Fibroblast of skin of scalp (primary cell): ENCODE results near the gene MEPE.

Experiments
- DNase-seq: peaks from one replicate; pipeline ENCODE4 v3.0.0-alpha.2; 2013

Gene MEPE

DNA sequence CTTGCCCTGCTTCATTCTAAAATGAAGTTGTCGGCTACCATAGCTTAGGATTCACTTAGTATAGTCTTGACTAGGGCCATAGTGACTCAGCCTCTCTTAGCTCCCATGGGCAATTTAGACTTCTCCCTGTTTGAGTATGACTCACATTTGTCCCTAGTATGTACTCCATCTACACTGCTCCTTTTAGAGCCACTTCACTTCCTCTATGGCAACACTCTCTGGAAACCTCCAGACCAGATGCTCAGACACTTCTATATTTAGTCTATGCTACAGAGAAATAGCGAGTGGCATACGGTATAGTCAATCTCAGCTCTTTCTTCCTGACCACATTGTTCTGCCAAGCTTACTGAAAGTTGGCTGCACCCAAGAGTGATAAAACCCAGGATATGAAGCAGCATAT lies 11.2 kb downstream of the MEPE start:
- DNase-seq = peak; percentile 93

DNA sequence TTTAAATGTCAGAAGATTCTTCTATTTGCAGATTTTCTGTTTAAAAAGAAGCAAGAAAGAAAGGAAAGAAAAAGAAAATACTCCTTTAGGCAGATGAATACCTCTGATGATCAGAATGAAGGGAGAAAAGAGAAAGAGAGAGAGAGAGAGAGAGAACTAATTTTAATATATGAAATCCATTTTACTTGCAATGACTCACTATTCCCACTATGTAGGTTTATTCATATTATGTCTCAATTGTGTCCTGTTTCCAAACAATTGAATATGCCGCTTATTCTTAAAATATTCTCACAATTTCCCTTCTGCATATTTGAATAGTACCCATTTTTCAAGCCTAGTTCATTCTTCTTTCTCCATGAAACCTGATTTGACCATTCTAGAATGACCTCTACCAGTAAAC lies 11.7 kb downstream of the MEPE start:
- peak; percentile 37 for DNase-seq

DNA sequence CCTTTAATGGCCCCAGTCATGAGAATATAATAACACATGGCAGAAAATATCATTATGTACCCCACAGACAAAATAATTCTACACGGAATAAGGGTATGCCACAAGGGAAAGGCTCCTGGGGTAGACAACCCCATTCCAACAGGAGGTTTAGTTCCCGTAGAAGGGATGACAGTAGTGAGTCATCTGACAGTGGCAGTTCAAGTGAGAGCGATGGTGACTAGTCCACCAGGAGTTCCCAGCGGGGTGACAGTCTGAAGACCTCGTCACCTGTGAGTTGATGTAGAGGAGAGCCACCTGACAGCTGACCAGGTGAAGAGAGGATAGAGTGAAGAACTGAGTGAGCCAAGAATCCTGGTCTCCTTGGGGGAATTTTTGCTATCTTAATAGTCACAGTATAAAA lies 13.5 kb downstream of the MEPE start:
- DNase-seq = no peak

DNA sequence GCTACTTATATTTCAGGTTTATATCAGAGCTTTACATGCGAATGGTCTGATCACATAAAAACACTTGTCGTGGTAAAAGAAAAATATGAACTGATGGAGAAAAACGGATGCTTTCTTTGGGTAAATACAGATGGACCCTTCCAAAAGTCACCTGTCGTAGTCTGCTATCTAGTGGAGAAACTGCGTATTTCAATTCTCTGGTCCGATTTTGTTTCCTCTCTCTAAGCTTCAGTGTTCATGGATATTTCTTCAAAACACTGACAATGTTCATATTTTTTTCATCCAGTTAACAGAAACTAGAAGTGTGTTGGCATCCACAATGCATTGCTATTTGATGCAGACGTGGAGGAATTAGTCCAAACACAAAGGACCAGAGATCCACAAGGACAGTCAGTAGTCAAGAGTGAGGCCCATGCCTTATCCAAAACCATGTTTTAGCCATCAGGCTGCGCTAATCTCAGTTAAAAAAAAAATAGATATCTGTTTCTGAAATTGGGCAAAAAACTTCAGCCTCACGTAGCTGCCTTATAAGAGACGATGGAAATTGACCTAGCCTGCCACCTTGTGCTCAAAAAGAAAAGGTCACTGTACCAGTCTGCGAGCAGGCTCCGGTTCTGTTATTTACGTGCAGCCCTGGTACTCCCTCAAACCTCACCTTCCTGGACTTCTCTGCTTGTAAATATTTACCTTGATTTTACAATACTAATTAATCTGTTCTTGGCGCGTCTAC lies 16.0 kb downstream of the MEPE start:
- DNase-seq = peak; percentile 66

DNA sequence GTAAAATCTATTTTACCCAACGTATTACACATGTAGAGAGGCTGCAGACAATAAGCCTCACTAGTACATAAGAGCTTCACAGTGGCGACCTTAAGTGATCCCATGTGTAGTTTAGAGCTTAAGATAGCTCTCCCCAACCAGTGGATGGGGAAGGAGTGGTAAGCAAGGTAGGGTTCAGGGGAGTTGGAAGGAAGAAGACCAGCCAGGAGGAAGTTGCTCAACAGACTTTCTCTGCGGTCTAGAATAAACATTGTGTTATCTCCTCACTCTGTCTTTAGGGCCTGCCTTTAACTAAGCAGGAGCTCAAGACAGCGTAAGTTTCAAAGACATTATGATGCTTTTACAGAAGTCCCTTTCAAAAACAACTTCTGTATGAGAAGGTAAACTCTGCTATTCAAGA lies 16.8 kb downstream of the MEPE start:
- no peak for DNase-seq

DNA sequence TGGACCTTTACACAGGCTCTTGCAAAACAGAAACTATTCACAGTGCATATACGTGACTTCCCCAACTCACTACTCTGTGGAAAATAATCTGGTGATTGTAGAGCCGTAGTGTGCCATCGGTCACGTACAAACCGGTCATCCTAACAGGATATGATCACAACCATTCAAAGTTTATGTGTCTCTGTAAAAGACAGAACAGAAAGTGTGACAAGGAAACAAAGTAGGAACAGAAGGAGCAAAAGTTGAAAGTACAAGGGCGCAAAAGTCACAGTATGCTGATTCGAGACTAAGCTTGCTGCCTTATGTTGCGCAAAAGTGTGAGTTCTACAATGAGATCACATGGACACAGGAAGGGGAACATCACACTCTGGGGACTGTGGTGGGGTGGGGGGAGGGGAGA lies 18.6 kb downstream of the MEPE start:
- DNase-seq = no peak

DNA sequence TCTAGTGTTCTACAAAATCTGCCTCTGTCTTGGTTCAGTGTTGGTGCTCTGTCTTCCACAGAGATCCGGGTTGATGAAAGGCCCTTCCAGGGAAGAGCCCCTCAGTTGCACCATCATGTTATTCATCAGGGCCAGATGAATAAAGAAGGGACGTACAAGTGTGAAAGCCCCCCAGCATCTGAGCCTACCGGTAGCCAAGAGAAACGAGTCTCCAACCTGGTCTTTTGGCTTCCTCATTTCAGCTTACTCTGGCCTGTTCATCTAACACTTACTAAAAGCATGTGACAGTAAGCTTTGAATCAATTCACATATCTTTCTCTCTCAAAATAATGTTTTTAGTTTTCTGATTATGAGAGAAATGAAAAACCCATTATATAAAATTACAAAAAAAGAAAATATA lies 19.2 kb downstream of the MEPE start:
- DNase-seq = no peak

DNA sequence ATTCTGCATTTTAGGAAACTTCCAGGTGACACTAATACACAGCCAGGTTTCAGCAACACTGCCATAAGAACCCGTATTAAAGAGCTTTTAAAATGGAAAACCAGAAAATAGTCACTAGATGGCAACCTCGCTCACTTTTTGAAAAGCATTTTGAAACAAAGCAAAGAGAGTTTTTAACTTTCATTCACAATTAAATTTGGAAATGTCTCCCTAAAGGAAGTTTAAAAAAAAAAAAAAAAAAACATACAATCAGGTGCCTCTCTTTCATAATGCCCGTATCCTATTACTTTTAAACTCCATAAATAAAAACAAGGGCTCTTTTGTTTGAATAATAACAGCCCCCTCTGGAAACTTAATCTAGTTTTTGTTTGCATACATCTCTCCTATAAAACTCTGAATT lies 20.3 kb downstream of the MEPE start:
- peak; percentile 58 for DNase-seq

DNA sequence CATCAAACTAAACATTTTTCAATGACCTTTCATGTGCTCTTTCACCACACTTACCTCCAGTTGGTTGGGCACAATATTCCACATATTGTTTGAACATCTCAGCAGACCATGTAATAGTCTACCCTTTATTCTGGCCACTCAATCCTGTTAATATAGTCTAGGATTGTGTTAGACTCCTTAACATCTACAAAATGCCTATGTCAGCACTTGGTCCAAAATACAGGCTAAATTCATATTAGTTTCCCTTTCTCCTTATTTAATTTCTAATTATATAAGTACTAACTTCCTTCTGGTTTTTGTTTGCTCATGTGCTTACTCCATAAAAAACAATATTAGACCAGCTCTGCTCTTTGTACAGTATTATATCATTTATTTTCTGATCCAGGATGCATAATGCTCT lies 21.1 kb downstream of the MEPE start:
- no peak for DNase-seq

DNA sequence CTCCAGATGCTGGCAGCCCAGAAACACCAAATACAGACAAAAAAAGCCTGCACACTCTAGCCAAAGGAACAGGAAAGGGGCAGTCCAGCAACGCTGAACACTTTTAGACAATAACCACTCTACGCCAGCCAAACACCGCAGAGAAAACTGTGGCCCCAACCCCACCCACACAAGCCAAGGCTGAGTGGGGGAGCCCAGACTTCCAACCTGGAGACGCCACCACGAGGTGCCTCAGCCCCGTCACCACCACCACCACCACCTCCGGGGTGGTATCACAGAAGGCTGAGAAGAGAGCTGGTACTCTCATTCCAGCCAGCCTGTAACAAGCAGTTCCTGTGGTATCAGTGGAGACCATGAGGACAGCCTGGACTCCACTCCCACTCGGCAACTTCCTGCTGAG lies 22.8 kb downstream of the MEPE start:
- no peak for DNase-seq

DNA sequence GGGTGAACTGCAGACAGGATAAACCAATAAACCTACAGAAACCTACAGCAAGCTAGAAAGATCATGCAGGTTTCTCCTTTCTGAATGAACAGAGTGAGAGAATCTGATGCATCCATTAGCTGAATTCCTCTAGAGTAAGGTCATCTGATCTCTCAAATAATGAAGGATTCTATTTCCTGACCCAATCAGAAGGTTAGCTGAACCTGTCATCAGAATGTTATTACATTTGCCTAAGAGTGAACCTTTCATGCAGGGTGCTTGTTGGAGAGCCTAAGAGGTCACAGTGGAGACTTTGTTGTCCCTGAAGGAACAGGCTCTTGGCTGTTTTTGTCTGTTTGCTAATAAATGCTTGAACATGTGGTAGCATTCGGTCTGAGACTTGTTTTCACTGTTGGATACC lies 24.0 kb downstream of the MEPE start:
- no peak for DNase-seq

DNA sequence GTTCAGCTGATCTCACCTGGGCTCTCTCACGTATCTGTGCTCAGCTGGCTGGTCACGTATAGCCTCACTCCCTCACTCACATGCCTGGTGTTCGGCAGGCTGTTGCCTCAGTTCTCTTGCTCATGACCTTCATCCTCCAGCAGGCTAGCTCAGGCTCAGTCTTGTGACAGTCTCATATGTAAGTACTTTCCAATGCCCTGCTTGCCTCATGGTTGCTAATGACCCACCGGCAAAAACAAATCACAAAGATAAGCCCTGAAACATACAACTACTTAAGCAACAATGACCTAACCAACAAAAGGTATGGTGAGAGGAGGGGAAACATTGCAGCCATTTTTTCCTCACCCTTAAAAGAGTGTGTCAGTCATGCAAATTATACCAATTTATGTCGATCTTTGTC lies 25.0 kb downstream of the MEPE start:
- no peak for DNase-seq

DNA sequence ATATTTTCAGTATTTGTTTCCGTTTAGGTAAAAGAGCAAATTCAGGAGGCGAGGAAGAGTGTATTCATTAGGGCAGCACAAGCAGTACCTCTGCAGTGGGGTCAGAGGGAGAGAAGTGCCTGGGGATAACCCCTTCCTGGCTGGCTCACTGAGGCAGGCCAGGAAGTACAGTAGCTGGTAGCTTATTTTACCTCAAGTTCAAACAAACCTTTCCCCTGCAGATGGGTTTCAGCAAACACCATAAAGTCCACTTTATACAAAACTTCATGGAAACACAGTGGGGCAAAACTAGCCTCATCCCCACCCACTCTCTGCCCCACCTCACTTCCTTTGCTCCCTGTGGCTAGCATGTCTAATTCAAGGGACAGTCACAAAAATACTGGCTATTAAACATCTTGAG lies 29.5 kb downstream of the MEPE start:
- no peak for DNase-seq

DNA sequence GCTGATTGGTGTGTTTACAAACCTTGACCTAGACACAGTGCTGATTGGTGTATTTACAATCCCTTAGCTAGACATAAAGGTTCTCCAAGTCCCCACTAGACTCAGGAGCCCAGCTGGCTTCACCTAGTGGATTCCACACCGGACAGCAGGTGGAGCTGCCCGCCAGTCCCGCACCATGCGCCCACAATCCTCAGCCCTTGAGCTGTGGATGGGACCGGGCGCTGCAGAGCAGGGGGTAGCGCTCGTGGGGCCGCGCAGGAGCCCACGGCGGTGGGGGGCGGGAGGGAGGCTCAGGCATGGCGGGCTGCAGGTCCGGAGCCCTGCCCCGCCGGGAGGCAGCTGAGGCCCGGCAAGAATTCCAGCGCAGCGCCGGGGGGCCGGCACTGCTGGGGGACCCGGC lies 30.7 kb downstream of the MEPE start:
- no peak for DNase-seq

DNA sequence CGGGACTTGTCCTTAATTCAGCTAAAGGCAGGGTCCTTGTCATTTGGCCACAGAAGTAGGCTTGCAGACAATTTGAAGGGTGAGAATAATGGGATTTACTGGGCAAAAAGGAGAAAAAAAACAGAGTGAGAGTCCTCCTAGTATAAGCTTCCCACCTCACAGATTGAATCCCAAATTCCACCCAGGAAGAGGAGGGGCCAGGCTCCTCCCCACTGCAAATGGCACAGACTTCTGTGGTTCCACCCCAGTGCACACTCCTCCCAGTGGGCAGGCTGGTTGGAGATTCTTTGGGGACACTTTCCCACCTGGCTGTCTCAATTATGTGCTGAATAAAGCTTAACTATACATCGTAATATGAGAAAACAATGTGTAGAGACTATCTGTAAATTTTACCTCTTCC lies 31.6 kb downstream of the MEPE start:
- no peak for DNase-seq

DNA sequence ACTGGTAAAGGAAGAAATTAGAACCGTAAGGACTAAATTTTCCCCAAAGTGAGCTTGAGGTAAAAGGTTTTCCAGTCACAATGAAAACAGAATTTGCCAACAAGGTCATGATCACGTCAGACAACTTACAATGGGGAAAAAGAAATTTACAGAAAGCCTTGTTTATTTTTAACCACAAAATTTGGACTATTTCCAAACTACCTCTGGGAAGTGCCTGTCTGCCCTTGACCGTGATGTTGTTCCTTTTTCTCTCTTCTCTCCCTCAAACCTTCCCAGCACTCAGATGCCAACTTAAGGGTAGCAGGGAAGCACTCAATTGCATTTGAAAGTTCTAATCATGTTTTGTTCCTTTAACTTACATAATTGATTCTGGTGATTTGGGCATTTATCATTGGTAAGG lies 32.5 kb downstream of the MEPE start:
- DNase-seq = no peak

DNA sequence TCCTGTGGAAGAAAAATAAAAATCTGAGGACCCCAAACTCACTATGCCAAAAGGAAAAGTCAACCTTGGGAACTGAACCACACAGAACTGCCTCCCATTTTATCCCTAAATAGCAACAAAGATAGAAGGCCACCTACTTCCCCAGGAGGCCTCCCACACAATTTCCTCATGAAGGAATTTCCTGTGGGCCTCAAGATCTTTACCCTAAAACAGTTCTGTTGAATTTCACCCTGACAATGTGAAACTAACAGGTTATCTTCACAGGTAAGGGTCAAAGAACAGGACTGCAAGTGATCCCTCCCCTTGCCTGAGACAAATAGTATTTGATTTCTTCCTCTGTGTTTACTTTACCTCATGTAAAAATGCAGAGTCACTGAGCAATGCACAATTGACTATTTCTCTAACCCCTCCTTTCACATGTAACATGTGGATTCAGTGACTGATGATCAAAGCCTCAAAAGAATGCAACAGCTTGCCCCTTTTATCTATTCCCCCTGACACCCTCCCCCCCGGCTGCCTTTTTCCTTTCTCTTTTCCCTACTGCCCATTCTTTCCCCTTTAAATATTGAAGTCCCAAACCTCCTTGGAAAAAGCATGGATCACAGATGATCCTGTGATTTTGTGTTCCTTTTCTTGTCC lies 33.3 kb downstream of the MEPE start:
- peak; percentile 69 for DNase-seq

DNA sequence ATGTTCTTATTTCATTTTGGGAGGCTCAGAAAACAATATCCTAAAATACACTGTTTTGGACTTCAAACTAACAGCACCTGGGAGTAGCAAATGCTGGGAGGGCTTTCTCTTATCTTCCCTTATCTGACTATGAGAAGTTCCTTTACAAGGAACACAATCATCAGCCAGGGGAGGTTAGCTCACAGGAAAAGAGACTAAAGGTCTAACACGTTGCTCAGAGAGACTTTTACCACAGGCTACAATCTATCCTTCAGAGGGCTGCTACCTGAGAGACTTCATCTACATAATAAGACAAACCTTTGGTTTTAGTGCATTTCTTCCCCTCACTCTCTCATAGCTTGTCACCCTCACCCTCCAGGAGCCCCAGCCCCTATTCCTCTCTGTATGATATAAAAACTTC lies 35.8 kb downstream of the MEPE start:
- no peak for DNase-seq

DNA sequence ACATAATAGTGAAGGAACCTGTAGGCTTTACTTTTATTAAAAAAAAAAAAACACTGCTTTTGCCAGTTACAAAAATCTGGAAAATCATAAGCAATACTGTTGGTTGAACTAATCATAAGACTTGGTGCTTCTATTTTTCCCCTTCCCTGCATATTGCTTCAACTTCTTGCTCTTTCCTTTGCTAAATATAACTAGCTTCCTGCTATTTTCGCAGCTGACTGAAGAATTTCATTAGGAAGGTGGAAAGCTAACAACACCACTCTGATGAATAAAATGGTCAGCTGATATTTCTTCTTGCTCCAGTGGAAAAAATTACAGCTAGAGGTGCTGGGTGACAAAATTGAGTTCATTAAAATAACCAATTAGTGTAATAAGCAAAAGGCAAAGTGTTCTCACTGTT lies 39.3 kb downstream of the MEPE start:
- DNase-seq = no peak

DNA sequence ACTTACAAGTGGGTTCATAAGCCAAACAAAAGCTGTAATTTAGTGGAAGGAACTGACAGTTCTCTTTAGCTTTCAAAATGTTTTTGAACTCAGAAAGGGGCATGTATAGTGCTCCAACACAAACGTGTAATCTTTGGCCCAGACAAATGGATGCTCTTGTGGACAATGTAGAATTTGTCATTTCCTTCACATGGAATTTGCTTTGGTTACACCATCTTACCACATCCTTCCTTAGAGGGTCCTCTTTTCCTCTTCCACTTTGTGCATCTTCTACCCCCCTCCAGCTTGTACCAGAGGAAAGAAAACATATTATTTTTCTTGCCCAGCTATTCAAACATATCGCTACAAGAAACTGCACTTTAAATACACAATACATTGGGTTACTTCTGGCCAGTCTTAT lies 42.4 kb downstream of the MEPE start:
- DNase-seq = no peak

DNA sequence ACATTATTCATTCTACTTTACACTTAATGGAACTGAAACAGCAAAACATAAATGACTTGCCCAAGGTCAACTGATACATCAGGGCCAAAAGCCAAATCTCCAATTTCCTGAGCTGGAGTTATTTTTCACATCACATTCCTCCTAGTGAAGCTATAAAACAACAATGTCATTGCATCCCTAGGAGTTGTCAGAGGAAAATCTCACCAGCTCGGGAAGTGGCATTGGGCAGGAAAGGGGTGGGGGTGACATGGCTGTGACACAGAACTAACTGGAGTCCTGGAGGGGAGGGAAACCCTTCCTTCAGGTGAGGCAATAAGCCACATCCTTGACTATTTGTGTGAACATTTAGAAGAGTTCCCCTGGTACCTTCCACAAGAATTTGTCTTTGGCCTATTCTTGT lies 47.3 kb downstream of the MEPE start:
- no peak for DNase-seq

DNA sequence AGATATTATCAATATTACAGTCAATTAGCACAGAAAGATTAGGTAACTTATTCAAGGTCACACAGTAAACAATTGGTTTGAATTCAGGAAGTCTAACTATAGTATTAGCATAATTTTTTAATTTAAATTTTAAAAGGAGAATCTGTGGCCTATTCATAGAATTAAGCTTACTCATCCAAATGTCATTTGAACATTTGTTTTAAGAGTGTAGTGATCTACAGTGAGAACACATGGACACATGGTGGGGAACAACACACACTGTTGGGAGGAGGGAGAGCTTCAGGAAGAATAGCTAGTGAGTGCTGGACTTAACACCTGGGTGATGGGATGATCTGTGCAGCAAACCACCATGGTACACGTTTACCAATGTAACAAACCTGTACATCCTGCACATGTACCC lies 48.3 kb downstream of the MEPE start:
- DNase-seq = no peak

DNA sequence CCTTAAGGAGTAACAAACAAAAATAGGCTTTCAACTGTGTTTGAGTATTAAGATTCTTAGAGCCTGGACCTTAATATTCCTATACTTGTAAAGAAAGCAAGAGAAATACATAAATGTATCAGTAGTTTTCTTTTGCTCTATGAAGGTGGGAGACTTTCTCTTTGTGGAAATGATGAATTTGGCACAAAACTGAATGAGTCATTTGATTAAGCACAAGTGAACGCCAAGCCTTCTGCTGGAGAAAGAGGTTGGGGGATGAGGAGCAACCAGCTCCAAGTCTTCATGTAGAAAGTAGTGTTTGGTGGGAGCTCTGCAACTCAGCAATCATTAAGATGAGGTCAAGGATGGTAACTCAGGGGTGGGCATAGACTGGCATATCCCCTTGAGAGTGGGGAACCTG lies 49.6 kb downstream of the MEPE start:
- no peak for DNase-seq

DNA sequence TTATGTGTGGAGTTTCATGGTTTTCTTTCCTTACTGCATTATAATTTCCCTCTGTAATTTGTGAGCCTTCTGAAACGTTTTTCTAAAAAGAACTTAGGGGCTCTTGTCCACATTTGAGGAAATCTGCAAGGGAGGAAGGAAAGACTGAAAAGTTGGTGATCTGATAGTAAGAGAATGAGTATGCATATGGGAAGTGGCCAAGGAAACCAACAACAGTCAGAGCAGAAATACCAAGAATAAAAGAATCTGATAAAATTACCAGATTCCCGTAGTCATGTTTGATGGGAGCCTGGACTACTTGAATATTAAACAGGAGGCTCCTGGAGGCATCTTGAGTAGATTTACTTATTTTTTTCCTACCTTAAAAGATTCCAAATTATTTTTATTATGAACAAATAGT lies 50.1 kb downstream of the MEPE start:
- DNase-seq = no peak

DNA sequence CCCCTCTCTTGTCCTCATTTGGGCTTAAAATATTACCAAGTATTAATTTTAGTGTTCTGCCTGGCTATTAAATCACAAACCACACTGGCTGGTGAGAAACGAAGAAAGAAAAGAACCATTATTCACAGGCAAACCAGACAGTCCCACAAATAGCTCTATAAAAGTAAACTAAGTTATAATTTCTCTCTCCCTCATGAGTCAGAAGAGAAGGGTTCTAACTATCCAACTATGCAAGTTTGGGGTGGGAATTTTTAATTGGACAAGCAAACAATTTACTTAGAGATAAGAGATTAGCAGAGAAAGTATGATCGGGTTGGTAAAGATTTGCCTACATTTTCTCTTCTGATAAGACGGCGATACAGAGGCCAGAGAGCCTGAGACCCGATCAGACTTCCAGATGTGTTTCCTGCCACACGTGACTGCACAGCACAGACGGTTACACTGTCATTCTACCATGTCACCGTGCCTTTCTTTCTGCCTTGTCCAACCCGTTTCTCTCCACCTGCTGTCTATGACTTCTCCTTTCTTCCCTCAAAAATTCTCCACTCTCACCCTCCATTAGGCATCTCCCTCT lies 52.3 kb downstream of the MEPE start:
- no peak for DNase-seq
